Left ventricle myocardium inferior (tissue), 1 donor: ENCODE data around the gene SLC9A2. TPM values are rescaled to one million over a fixed set of nuclear protein-coding genes. Genes with fewer than 3 reads are reported as not detected.

Source experiments
- DNase-seq: peaks from one replicate; pipeline ENCODE4 v3.0.0-alpha.2; 2020
- H3K27ac ChIP-seq: fragments of 200-600 bp; replicated peaks from 2 replicates; pipeline ENCODE4 v1.8.0; 2021
- H3K27me3 ChIP-seq: fragments of 200-600 bp; 2 replicates; pipeline ENCODE4 v1.8.0; 2021; ENCODE audit warnings: low read depth
- H3K36me3 ChIP-seq: fragments of 200-600 bp; 2 replicates; pipeline ENCODE4 v1.8.0; 2021
- H3K4me1 ChIP-seq: fragments of 200-600 bp; 2 replicates; pipeline ENCODE4 v1.8.0; 2021
- H3K4me3 ChIP-seq: fragments of 200-600 bp; 2 replicates; pipeline ENCODE4 v1.8.0; 2021; ENCODE audit warnings: mild to moderate bottlenecking, moderate library complexity
- H3K9me3 ChIP-seq: fragments of 200-600 bp; replicated peaks from 2 replicates; pipeline ENCODE4 v1.8.0; 2021
- intact Hi-C: fragments of 100-400 bp; cut with micrococcal nuclease; formaldehyde crosslinking; loops from one replicate; pipeline ENCODE4 v1.11.0; 2022
- total RNA-seq: library from RNA; stranded (reverse); fragmentation: NEBNext Ultra II Directional; extraction: Animal tissue kit (Norgen Biotek cat#: 25700); gene quantifications from one replicate; pipeline ENCODE4 v1.2.1, GENCODE V29; 2021
- TF ChIP-seq, protein P1 (sequence below): fragments of 200-600 bp; IDR thresholded peaks from 2 replicates; pipeline ENCODE4 v1.8.0; 2021; ENCODE audit warnings: antibody characterized with exemption, mild to moderate bottlenecking, borderline replicate concordance
- donor health status: DM: no; HTN: yes; CAD: no; lungs with severe emphysema.

The SLC9A2 gene
- total RNA-seq, 1 donor from 2014 or later, result 0.25 TPM

DNA sequence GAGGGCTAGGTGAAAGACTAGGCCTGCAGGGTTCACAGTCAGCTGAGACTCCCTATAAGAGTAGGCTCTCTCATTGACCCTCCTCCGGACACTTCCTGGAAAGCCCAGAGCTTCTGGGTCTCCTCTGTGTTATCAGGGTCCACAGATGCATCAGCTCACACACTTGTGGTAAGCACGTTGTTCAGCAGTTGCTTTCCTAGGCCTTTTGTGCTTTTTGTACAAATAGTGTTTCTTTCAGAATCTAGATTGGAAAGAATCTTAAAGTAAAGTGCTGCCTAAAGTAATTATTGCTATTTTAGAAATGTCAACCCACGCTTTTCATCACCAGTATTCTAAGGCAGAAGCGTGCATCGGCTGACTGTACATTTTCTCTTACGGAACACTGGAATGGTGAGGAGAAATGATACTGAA, 15.5 kb downstream of the SLC9A2 start:
- TF ChIP-seq, protein P1, sequence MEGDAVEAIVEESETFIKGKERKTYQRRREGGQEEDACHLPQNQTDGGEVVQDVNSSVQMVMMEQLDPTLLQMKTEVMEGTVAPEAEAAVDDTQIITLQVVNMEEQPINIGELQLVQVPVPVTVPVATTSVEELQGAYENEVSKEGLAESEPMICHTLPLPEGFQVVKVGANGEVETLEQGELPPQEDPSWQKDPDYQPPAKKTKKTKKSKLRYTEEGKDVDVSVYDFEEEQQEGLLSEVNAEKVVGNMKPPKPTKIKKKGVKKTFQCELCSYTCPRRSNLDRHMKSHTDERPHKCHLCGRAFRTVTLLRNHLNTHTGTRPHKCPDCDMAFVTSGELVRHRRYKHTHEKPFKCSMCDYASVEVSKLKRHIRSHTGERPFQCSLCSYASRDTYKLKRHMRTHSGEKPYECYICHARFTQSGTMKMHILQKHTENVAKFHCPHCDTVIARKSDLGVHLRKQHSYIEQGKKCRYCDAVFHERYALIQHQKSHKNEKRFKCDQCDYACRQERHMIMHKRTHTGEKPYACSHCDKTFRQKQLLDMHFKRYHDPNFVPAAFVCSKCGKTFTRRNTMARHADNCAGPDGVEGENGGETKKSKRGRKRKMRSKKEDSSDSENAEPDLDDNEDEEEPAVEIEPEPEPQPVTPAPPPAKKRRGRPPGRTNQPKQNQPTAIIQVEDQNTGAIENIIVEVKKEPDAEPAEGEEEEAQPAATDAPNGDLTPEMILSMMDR, result no peak

DNA sequence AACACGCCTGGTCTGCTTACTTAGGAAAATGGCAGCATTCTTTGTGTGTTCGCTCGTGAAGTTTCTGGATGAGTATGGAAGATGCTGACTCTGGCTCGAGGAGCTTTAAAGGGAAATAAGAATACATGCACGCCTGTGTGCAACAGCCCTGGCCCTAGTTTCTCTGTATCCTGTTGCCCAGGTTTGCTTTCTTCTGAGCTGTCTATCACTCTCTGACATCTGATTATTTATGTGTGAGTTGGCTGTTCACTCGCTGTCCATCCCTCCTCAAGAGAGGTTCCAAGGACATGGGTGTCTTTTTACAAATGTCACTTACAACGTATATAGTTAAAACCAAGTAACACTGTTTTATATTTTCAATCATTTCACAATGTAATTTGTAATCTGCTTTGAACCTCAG, 16.0 kb downstream of the SLC9A2 start:
- Histone ChIP-seq H3K27me3 (peaks cover 12% of the 10 kb centered on the region), H3K36me3 (no peaks in the 10 kb centered on the region), H3K9me3 (no peaks in the 10 kb centered on the region), H3K4me1 (no peaks in the 10 kb centered on the region), H3K4me3 (no peak overlapping the region), H3K27ac (no peak overlapping the region)
- DNase-seq, result no peak
- TF ChIP-seq, protein P1, result no peak
- intact Hi-C loops, result no loop called here

More for the DNA sequence above, 15.5 kb downstream of the SLC9A2 start:
- peaks cover 11% of the 10 kb centered on the region for H3K27me3 ChIP-seq
- intact Hi-C loops, result no loop called here
- no peaks in the 10 kb centered on the region for H3K36me3 ChIP-seq
- no peaks in the 10 kb centered on the region for H3K9me3 ChIP-seq
- no peak for DNase-seq
- no peak overlapping the region for H3K27ac ChIP-seq
- H3K4me3 ChIP-seq, result no peak overlapping the region
- H3K4me1 ChIP-seq, result no peaks in the 10 kb centered on the region

DNA sequence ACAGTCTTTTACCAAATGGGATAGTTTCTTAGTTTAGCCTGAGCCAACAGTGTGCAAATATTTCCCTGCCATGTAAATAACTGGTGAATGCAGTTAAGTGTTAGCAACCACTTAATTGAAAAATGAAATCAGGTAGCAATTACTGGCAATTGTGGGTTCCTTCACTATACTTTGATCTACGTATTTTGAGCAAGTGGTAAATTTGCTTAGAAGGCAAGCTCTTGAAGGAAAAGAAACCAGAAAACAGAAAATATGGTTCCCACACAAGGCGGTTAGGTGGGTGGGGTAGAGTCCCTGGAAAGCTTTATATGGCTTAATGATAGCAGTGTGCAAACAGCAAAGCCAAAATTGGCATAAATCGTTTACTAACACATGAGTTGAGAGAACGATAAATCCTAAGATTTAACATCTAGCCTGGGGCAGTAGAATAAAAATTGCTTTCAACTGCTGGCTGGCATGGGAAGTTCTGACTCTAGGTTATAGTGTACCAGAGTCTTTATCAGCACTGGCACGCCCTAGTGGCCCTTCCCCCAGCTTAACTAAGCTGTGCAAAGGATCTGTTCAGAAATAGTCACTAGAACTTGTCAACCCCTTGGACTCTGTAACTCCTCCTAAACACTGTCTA, 17.0 kb downstream of the SLC9A2 start:
- DNase-seq, result no peak
- no peak overlapping the region for H3K27ac ChIP-seq
- H3K27me3 ChIP-seq, result peaks cover 21% of the 10 kb centered on the region
- H3K36me3 ChIP-seq, result no peaks in the 10 kb centered on the region
- TF ChIP-seq, protein P1, result no peak
- H3K4me1 ChIP-seq, result no peaks in the 10 kb centered on the region
- H3K9me3 ChIP-seq, result no peaks in the 10 kb centered on the region
- intact Hi-C loops, result no loop called here
- no peak overlapping the region for H3K4me3 ChIP-seq

DNA sequence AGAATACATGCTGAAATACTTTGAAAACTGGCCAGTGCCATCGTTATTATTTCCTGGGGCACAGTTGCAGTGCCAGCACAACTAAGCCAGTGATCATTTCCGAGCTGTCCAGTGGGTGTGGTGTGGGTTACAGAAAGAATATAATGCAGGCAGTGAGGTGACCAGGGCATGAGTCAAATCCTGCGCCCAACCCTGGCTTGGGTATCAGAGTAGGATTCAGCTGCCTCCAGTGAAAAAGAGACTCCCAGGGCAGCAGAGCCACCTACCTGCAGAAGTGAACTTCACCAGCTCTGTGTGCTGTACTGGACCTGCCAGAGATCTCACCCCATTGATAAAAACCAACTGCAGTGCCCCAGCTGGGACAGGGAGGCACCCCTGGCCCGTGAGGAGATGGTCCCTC, 18.0 kb downstream of the SLC9A2 start:
- no peaks in the 10 kb centered on the region for H3K36me3 ChIP-seq
- H3K4me3 ChIP-seq, result no peak overlapping the region
- H3K27ac ChIP-seq, result no peak overlapping the region
- TF ChIP-seq, protein P1, result no peak
- H3K9me3 ChIP-seq, result no peaks in the 10 kb centered on the region
- no peak for DNase-seq
- peaks cover 23% of the 10 kb centered on the region for H3K27me3 ChIP-seq
- no peaks in the 10 kb centered on the region for H3K4me1 ChIP-seq
- intact Hi-C loops, result no loop called here

DNA sequence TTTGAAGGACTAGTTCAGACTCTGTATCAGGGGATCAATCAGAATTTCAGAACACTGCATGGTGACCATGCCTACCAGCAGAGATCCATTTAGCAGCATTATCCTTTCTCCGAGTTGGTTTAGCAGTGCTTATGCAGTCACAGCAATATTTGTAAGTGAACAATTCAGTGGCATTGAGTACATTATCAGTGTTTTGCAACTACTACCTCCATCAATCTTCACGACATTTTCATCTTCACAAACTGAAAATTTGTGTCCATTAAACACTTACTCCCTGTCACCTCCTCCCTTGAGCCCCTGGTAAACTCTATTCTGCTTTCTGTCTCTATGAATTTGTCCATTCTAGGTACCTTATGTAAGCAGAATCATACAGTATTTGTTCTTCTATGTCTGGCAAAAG, 20.1 kb downstream of the SLC9A2 start:
- Histone ChIP-seq H3K36me3 (no peaks in the 10 kb centered on the region), H3K27ac (no peak overlapping the region), H3K27me3 (peaks cover 38% of the 10 kb centered on the region), H3K9me3 (no peaks in the 10 kb centered on the region), H3K4me1 (no peaks in the 10 kb centered on the region), H3K4me3 (no peak overlapping the region)
- TF ChIP-seq, protein P1, result no peak
- intact Hi-C loops, result no loop called here
- DNase-seq, result no peak
